ENCODE results near the gene TANGO6. TPM values are rescaled to one million over a fixed set of nuclear protein-coding genes. Genes with fewer than 3 reads are reported as not detected.
A peak's percentile ranks its signal among the peaks of the same experiment; 100 is the strongest.

Gene TANGO6
- total RNA-seq, 1 experiment from 2014 or later, result 7.8 TPM

- no peak for DNase-seq (ENCODE audit: low read depth)
Measured at GRCh38 chr16:68907781-68908181, 64.5 kb downstream of the TANGO6 start.

GRCh38 chr16:68909099-68909733 lies 65.9 kb downstream of the TANGO6 start:
- DNase-seq (ENCODE audit: low read depth), result no peak

GRCh38 chr16:68910051-68910450 lies 66.7 kb downstream of the TANGO6 start:
- DNase-seq (ENCODE audit: low read depth), result no peak

- no peak for DNase-seq (ENCODE audit: low read depth)
Measured at GRCh38 chr16:68915589-68915988, 72.3 kb downstream of the TANGO6 start.

DNA sequence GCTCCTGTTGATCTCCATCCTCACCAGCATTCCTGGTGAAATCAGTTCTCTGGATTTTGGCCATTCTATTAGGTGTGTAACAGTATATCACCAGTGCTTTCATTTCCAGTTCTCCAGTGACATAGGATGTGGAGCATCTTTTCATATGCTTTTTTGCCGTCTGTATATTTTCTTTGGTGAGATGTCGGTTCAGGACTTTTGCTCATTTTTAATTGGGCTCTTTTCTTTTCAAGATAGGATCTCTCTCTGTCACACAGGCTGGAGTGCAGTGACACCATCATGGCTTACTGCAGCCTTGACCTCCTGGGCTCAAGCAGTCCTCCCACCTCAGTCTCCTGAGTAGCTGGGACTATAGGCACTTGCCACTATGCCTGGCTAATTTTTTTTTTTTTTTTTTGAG lies 74.2 kb downstream of the TANGO6 start:
- DNase-seq (ENCODE audit: low read depth), result no peak

- no peak for DNase-seq (ENCODE audit: low read depth)
Measured at GRCh38 chr16:68920349-68920748, 77.0 kb downstream of the TANGO6 start.

GRCh38 chr16:68921637-68922036 lies 78.3 kb downstream of the TANGO6 start:
- DNase-seq (ENCODE audit: low read depth), result peak; percentile 90

DNA sequence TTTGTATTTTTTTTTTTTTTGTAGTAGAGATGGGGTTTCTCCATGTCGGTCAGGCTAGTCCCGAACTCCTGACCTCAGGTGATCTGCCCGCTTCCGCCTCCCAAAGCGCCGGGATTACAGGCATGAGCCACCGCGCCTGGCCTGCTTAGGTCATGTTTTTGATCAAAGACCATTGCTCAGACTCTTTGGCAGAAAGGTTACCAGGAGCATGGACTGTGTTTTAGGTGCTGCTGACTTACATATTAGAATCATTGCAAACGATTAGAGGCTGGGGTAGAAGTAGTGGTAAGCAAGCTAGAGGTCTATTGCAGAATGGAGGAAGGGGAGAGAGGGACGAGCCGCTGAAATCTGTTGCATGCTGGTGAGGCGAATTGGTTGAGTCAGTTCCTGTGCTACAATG lies 79.8 kb downstream of the TANGO6 start:
- no peak for DNase-seq (ENCODE audit: low read depth)

GRCh38 chr16:68927018-68927417 lies 83.7 kb downstream of the TANGO6 start:
- no peak for DNase-seq (ENCODE audit: low read depth)

GRCh38 chr16:68931196-68931595 lies 87.9 kb downstream of the TANGO6 start:
- no peak for DNase-seq (ENCODE audit: low read depth)

GRCh38 chr16:68934402-68934801 lies 91.1 kb downstream of the TANGO6 start:
- DNase-seq (ENCODE audit: low read depth), result no peak

- no peak for DNase-seq (ENCODE audit: low read depth)
Measured at GRCh38 chr16:68935008-68935407, 91.7 kb downstream of the TANGO6 start.

DNA sequence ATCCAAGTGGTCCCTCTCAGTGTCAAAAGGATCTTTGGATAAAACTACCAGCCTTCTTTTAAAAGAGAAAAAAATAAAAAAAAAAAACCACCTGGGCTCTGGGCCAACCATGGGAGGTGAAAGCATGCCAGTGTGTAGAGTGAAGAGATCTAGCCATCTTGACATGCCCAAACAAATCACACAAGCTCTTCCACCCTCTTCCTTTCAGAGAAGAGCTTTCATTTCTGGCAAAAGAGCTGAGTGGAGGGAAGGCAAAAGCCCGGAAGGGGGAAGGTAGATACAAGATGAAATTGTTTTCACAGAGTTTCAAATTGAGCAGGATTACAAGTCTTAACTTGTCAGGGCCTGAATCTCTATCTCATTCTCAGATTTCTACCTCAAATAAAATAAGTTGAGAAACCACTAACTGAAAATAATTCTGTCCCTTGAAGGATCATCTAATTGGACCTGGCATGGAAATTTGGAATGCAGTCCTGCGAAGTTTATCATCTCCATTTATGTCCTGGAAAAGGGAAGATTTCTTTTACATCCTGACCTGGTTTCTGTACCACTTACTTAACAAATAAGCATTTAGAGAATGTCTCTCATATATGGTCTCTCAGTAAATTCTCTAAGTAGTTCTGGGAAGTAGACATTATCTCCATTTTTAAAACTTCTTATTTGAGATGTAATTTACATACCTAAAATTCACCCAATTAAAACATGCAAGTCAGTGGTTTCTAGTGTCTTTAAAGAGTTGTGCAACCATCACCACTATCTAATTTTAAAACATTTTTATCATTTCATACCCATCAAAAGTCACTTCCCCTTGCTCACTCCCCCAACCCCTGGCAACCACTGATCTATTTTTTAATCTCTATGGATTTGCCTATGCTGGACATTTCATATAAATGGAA lies 93.7 kb downstream of the TANGO6 start:
- peak; percentile 32 for DNase-seq (ENCODE audit: low read depth)

DNA sequence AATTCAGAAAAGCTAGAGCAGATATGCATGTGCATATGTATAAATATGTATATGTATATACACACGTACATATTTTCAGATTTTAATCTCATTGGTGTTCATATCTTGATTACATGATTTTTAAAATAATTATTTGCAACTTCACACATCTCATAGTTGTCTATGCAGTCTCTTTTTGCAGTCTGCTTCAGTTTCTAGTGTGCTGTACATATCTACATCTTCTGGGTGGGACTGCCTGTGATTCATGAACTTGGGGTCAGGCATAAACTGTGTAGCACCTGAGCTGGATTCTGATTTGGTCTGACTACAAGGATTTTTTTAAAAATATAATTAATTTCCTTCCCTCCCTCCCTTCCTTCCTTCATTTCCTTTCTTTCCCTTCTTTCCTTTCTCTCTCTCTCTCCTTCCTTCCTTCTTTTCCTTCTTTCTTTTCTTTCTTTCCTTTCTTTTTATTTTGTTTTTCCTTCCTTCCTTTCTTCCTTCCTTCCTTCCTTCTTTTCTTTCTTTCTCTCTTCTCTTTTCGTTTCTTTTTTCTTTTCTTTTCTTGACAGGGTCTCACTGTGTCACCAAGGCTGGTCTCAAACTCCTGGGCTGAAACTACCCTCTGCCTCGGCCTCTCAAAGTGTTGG lies 96.5 kb downstream of the TANGO6 start:
- DNase-seq (ENCODE audit: low read depth), result no peak

DNA sequence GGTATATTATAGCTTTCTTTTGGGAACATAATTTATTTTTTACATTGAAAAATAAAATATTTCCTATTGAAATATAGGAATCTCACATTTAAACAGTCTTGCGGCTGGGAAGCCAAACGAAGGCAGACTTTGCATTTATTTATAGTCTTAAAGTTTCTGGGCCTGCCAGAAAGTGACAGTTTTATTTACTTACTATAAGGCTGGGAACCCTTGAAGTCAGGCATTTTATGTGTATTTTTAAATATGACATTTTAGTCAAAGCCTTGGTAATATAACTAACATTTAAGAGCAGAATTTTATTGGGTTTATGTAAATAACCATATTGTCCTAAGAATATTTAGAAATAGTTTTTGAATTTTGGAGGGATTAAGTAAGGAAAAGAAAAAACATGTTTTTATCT lies 97.5 kb downstream of the TANGO6 start:
- DNase-seq (ENCODE audit: low read depth), result no peak

DNA sequence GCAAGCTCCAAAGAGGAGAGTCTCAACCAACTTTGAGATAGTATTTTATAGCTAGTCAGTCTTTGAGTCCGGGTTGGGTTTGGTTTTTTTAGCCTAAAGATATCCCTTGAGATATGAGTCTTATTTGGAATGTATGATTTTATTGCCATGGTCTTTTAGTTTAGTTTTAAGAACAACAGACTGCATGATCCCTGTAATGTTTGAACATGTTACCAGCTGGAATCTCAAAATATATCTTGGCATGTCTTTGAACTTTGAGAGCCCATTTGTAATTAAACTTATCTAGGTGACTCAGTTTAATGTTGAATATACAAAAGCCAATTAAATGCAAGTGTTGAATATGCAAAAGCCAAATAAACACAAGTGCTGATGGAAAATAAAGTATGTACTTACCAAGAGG lies 100.6 kb downstream of the TANGO6 start:
- DNase-seq (ENCODE audit: low read depth), result no peak

GRCh38 chr16:68948230-68948910 lies 105.0 kb downstream of the TANGO6 start:
- peak; percentile 20 for DNase-seq (ENCODE audit: low read depth)

DNA sequence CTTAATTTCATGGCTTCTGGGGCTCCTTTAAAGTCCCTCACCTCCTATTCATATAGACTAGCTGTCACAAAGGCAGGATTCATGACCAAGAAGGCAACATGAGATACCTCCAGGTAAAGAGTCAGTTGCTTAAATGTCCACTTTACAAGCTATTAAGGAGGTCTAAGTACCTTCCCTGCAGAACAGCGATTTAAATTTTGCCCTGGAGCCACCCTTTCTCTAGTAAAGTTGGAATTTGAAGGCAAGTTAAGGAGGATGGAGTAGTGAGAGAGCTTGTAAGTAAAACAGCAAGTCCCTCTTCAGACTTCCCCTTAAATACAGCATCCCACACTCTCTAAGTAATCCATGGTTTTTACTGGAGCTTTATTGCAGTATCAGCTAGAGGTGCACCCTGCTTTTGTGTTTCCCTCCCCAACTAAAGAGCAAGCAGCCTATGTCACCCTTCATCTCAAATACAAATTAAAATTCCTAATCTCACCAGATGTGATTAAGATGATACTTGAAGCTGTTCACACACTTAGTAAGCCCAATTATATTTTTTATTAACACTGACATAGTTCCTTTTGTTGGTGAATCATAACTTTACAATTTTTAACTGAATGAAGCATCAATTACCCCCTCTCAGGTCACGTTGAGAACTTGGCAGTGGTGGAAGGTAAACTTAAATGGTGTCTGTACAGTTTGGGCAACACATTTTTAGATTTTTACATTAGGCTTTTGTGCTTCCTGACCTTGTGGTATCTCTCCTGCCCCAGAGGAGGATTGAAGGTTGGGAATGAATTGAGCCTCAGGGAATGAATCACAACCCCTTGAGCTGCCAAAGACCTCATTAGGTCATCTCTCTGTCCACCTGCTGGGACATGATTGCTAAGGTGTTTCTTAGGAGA lies 108.9 kb downstream of the TANGO6 start:
- peak; percentile 74 for DNase-seq (ENCODE audit: low read depth)

GRCh38 chr16:68954911-68955635 lies 111.7 kb downstream of the TANGO6 start:
- no peak for DNase-seq (ENCODE audit: low read depth)

DNA sequence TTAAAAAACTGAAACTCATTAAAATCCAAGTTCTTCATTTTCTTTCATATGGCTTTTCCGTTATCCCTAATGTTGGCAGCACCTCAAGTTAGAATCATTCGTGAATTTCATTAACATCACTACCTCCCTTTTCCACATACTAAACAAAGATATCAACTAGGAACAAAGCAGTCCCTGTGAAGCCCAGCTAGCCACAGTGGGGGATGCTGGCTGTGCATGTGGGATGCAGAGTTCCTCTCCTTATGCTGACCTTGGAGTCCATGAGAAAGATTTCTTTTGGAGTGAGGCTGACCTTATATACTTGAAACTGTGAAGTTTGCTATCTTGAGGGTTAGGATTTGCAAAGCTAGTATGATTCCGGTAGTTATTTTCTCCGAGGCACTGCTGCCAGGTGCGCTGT lies 117.6 kb downstream of the TANGO6 start:
- DNase-seq (ENCODE audit: low read depth), result no peak
